ENCODE measurements around the gene ZBTB4. TPM values are rescaled to one million over a fixed set of nuclear protein-coding genes. Genes with fewer than 3 reads are reported as not detected.
"Not testable (repeated sequence)": the region's sequence is repeated elsewhere in the genome, so short reads cannot be mapped to it uniquely, and the experiment has no call there.

The ZBTB4 gene
- total RNA-seq, 2 donors from 2014 or later, result 50.5 to 67.3 TPM

DNA sequence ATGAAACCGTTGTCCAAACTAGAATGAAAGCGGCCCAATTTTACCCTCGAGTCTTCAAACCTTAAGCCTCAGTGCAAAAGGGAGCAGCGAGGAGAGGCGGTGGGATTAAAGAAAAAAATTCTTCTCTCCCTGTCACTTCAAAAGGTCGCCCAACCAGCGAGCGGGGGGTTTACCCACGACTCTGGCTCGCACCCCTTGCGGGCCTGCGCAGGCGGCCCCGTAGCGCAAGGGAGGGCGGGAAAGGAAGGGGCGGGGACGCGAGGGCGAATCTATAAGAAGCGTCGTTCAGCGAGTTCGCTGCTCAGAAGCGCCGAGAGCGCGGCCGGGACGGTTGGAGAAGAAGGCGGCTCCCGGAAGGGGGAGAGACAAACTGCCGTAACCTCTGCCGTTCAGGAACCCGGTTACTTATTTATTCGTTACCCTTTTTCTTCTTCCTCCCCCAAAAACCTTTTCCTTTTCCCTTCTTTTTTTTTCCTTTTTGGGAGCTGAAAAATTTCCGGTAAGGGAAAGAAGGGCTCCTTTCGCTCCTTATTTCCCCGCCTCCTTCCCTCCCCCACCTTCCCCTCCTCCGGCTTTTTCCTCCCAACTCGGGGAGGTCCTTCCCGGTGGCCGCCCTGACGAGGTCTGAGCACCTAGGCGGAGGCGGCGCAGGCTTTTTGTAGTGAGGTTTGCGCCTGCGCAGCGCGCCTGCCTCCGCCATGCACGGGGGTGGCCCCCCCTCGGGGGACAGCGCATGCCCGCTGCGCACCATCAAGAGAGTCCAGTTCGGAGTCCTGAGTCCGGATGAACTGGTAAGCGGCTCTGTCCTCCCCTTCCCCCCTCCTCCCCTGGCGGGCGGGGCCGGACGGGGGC lies 4.9 kb upstream of the ZBTB4 start, which contains the start of gene POLR2A:
Gene POLR2A (plus strand): TSS at position 300 of the 852 bp plus-strand sequence.
- Histone ChIP-seq H3K4me1 (peaks cover 0 to 68% of the 10 kb centered on the region in 2 donors), H3K27me3 (no peaks in the 10 kb centered on the region), H3K9me3 (no peaks in the 10 kb centered on the region), H3K36me3 (no peaks in the 10 kb centered on the region), H3K4me3 (peak within 1 kb of the TSS; percentile 65 to 68), H3K27ac (peak within 1 kb of the TSS; percentile 97 to 100)
- TF ChIP-seq, protein P1, sequence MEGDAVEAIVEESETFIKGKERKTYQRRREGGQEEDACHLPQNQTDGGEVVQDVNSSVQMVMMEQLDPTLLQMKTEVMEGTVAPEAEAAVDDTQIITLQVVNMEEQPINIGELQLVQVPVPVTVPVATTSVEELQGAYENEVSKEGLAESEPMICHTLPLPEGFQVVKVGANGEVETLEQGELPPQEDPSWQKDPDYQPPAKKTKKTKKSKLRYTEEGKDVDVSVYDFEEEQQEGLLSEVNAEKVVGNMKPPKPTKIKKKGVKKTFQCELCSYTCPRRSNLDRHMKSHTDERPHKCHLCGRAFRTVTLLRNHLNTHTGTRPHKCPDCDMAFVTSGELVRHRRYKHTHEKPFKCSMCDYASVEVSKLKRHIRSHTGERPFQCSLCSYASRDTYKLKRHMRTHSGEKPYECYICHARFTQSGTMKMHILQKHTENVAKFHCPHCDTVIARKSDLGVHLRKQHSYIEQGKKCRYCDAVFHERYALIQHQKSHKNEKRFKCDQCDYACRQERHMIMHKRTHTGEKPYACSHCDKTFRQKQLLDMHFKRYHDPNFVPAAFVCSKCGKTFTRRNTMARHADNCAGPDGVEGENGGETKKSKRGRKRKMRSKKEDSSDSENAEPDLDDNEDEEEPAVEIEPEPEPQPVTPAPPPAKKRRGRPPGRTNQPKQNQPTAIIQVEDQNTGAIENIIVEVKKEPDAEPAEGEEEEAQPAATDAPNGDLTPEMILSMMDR (IDR thresholded peaks at IDR 0.05), result no peak
- DNase-seq (ENCODE audit: low spot score), result peak; percentile 99

DNA sequence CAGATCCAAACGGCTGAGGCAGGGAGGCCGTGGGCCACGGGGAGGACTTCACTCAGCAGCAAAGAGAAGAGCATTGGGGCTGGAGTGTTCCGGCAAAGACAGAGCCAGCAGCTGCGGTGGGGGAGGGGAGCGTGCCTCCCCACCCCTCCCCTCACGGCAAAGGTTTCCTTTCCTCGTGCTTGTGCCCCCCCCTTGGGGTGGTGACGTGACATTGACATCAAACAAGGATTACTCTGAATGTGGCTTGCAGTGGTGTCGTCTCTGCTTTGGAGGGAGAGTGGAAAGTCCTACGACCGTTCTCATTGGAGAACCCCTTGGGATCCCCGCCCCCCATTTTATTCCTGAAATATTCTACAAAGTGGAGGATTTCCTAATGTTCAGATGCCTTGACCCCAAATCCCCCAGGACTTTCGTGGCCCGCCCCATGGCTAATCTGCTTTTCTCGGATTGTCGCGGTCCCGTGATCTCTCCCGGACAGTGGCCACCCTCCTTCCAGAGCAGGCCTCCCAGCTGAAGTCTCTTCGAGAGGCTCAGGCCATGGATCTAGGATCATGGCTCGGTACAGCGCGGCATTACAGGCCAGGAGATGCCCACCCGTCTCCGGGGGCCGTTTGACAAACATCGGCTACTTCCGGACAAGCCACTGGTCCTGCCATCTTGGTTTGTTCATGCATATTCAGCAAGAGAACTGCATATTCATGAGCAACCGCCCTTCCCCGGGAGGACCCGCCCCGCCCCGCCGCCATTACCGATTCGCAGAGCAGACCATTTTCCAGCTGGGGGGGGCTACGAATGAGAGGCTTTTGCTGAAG lies 4.0 kb upstream of the ZBTB4 start:
- no peaks in the 10 kb centered on the region for H3K27me3 ChIP-seq
- peak; percentile 98 for DNase-seq (ENCODE audit: low spot score)
- H3K4me3 ChIP-seq, result peak overlapping the region; percentile 65 to 68
- peak overlapping the region; percentile 97 to 100 for H3K27ac ChIP-seq
- H3K9me3 ChIP-seq, result no peaks in the 10 kb centered on the region
- peaks cover 0 to 60% of the 10 kb centered on the region in 2 donors for H3K4me1 ChIP-seq
- TF ChIP-seq, protein P1 (IDR thresholded peaks at IDR 0.05), result no peak
- no peaks in the 10 kb centered on the region for H3K36me3 ChIP-seq

DNA sequence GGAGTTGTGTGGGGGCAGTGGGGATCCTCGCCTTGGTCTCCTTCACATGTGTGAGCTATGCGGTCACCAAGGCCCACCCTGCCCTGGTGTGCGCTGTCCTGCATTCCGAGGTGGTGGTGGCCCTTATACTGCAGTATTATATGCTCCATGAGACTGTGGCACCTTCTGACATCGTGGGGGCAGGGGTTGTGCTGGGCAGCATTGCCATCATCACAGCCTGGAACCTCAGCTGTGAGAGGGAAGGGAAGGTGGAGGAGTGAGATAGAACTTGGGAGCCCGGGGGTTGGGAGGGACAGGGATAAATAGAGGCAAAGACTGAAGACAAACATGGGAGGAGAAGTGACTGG lies 3.3 kb upstream of the ZBTB4 start:
- not testable (repeated sequence) for DNase-seq (ENCODE audit: low spot score); H3K27me3 ChIP-seq; H3K36me3 ChIP-seq; H3K9me3 ChIP-seq
- Histone ChIP-seq H3K4me3 (peak overlapping the region; percentile 23 to 68), H3K27ac (peak overlapping the region; percentile 97 to 100), H3K4me1 (peaks cover 0 to 63% of the 10 kb centered on the region in 2 donors)

DNA sequence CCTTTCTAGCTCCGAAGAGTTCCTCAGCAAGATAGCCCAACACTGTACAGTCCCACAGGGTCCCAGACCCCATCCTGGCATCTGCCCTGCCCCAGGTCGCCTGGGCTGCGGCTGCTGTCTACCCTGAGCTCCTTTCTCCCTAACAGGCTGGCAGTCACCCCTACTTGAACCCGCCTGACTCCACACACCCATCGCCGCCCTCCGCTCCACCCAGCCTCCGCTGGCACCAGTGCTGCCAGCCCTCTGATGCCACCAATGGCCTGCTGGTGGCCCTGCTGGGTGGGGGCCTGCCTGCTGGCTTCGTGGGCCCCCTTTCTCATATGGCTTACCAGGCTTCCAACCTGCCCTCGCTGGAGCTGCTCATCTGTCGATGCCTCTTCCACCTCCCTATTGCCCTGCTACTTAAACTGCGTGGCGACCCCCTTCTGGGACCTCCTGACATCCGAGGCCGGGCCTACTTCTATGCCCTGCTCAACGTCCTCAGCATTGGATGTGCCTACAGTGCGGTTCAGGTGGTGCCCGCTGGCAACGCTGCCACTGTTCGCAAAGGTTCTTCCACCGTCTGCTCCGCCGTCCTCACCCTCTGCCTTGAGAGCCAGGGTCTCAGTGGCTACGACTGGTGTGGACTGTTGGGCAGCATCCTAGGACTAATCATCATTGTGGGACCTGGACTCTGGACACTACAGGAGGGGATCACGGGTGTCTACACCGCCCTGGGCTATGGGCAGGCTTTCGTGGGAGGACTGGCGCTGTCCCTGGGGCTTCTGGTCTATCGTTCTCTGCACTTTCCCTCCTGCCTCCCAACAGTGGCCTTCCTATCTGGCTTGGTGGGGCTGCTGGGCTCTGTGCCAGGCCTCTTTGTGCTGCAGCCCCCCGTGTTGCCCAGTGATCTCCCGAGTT lies 2.7 kb upstream of the ZBTB4 start:
- H3K4me3 ChIP-seq; H3K36me3 ChIP-seq; H3K27me3 ChIP-seq; DNase-seq (ENCODE audit: low spot score); H3K9me3 ChIP-seq: not testable (repeated sequence)
- Histone ChIP-seq H3K4me1 (peaks cover 0 to 63% of the 10 kb centered on the region in 2 donors), H3K27ac (peak overlapping the region; percentile 97 to 100)

DNA sequence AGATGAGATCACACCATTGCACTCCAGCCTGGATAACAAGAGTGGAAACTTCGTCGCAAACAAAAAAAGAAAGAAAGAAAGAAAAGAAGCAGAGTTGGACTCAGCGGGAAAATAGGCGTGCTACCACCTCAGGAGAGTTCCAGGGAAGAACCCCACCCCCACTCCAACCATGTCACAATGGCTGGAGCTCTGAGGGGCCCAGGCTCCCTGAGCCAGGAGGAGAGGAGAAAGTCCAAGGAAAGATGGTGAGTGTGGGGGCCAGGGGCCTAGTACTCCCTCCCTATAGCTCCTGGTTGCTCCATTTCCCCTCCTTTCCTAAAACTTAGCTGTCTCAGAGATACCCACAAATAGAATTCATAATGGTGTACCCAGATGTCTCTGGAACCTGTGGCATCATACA lies 1.8 kb upstream of the ZBTB4 start, which contains the start of gene SLC35G6:
Gene SLC35G6 (plus strand): TSS at position 172 of the 400 bp plus-strand sequence. CDS start 71 bp downstream, at position 243.
- H3K36me3 ChIP-seq; DNase-seq (ENCODE audit: low spot score): not testable (repeated sequence)
- H3K4me1 ChIP-seq, result peaks cover 0 to 63% of the 10 kb centered on the region in 2 donors

DNA sequence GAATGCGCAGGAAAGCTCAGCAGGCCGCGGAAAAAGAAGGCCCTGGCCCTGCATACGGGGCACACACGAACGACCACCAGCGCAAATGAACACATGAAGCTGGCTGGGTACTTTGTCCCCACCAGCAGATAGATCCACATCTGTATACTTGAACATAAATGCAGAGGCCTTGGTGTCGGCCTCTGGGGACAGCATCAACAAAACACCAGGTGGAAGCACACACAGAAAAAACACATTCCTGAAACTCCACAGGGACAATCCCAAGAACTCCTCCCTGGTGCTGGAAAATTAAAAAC lies 606 bp upstream of the ZBTB4 start:
- Histone ChIP-seq H3K9me3 (no peaks in the 10 kb centered on the region), H3K4me1 (peaks cover 0 to 63% of the 10 kb centered on the region in 2 donors), H3K36me3 (no peaks in the 10 kb centered on the region), H3K27ac (peak overlapping the region; percentile 100), H3K4me3 (peak overlapping the region; percentile 89 to 100), H3K27me3 (no peaks in the 10 kb centered on the region)
- no peak for DNase-seq (ENCODE audit: low spot score)
- TF ChIP-seq, protein P1 (IDR thresholded peaks at IDR 0.05), result no peak

More for the DNA sequence above, 1.8 kb upstream of the ZBTB4 start, which contains the start of gene SLC35G6:
- H3K4me3 ChIP-seq, H3K27me3 ChIP-seq, H3K9me3 ChIP-seq: not testable (repeated sequence)
- peak within 1 kb of the TSS; percentile 100 for H3K27ac ChIP-seq
